Stomach (tissue), 4 donors: ENCODE data around the gene IGBP1.
"Not testable (repeated sequence)": the region's sequence is repeated elsewhere in the genome, so short reads cannot be mapped to it uniquely, and the experiment has no call there.

Source experiments
- EP300 ChIP-seq: sonication (generic); formaldehyde crosslinking; IDR thresholded peaks from one replicate; pipeline ENCODE4 v1.6.1; 2017; ENCODE audit warnings: antibody characterized with exemption
- POLR2A ChIP-seq, 4 donors: fragments of 450-650 bp; IDR thresholded peaks; one replicate each; pipeline ENCODE4 v1.6.1; 2016; ENCODE audit warnings: antibody characterized with exemption in 4 of 4, control low read depth in 2 of 4, mild to moderate bottlenecking in 1 of 4, moderate library complexity in 1 of 4
- POLR2AphosphoS5 ChIP-seq, 3 donors: sonication (generic); formaldehyde crosslinking; IDR thresholded peaks; one replicate each; pipeline ENCODE4 v1.6.1; 2016; ENCODE audit warnings: antibody characterized with exemption in 3 of 3
- TF ChIP-seq, protein P1 (sequence below), 7 experiments: fragments of 450-650 bp in 4 of 7; fragments of 200-600 bp in 3 of 7; sonication (generic) in 3 of 7; IDR thresholded peaks; one replicate each; pipeline ENCODE4 v1.5.1; 2016 to 2019; ENCODE audit warnings: antibody characterized with exemption in 7 of 7, control low read depth in 2 of 7, mild to moderate bottlenecking in 1 of 7

DNA sequence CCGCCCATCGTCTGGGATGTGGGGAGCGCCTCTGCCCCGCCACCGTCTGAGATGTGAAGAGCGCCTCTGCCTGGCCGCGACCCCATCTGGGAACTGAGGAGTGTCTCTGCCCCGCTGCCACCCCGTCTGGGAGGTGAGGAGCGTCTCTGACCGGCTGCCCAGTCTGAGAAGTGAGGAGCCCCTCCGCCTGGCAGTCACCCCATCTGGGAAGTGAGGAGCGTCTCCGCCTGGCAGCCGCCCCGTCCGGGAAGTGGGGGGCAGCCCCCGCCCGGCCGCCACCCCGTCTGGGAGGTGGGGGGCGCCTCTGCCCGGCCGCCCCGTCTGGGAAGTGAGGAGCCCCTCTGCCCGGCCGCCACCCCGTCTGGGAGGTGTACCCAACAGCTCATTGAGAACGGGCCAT, 10.2 kb upstream of the IGBP1 start:
- TF ChIP-seq, protein P1, sequence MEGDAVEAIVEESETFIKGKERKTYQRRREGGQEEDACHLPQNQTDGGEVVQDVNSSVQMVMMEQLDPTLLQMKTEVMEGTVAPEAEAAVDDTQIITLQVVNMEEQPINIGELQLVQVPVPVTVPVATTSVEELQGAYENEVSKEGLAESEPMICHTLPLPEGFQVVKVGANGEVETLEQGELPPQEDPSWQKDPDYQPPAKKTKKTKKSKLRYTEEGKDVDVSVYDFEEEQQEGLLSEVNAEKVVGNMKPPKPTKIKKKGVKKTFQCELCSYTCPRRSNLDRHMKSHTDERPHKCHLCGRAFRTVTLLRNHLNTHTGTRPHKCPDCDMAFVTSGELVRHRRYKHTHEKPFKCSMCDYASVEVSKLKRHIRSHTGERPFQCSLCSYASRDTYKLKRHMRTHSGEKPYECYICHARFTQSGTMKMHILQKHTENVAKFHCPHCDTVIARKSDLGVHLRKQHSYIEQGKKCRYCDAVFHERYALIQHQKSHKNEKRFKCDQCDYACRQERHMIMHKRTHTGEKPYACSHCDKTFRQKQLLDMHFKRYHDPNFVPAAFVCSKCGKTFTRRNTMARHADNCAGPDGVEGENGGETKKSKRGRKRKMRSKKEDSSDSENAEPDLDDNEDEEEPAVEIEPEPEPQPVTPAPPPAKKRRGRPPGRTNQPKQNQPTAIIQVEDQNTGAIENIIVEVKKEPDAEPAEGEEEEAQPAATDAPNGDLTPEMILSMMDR (IDR thresholded peaks at IDR 0.05): not testable (repeated sequence)
- TF ChIP-seq POLR2A (IDR thresholded peaks at IDR 0.05); EP300; POLR2AphosphoS5 (IDR thresholded peaks at IDR 0.05): not testable (repeated sequence)
